Measurements from ENCODE around the gene FRAT2. TPM values are rescaled to one million over a fixed set of nuclear protein-coding genes. Genes with fewer than 3 reads are reported as not detected.
A peak's percentile ranks its signal among the peaks of the same experiment; 100 is the strongest.
"Not testable (repeated sequence)": the region's sequence is repeated elsewhere in the genome, so short reads cannot be mapped to it uniquely, and the experiment has no call there.

The FRAT2 gene
- total and polyA plus RNA-seq, 2 of the 13 experiments (the other 11 are each of a cell fraction or from before 2014, with no cell fraction given) = 7.2 to 14.1 TPM

- ATAC-seq; H3K27me3 ChIP-seq (ENCODE audit: control insufficient read depth in 1 of 2, insufficient read depth in 2 of 2, low read length in 2 of 2); H3K4me2 ChIP-seq (ENCODE audit: low read depth, low read length); H3K9me3 ChIP-seq (ENCODE audit: low read length); H2AFZ ChIP-seq (ENCODE audit: low read length); FAIRE-seq; H4K20me1 ChIP-seq (ENCODE audit: insufficient read depth, low read length); CTCF ChIA-PET (ENCODE audit: low intra/inter-chr PET ratio, low total read pairs); H3K36me3 ChIP-seq (replicated peaks in 1 of 2; ENCODE audit: control insufficient read depth in 1 of 2, insufficient read depth in 2 of 2, low read length in 2 of 2); H3K4me3 ChIP-seq (replicated peaks in 1 of 3; ENCODE audit: insufficient read depth in 1 of 3, low read depth in 2 of 3, low read length in 3 of 3); BruUV-seq (replicated peaks); H3K27ac ChIP-seq (ENCODE audit: extremely low read length, insufficient read depth, low read length); in situ Hi-C loops (cut with HindIII; ENCODE audit: extremely low pct_ligation_motif_present, low pct_unique_long_range_greater_than_20kb); POLR2A ChIA-PET; DNase-seq (ENCODE audit: low spot score); intact Hi-C loops (cut with micrococcal nuclease; ENCODE audit: unreplicated experiment); H3K9ac ChIP-seq (ENCODE audit: insufficient read depth, low read depth, low read length); H3K4me1 ChIP-seq (ENCODE audit: insufficient read depth, low read length); H3K79me2 ChIP-seq (ENCODE audit: insufficient read depth, low read length): not testable (repeated sequence)
- WGBS (ENCODE audit: low lambda C conversion rate) = 59% methylated on average over 6 of the region's 6 CpGs
Measured at GRCh38 chr10:97343664-97344063, 9.1 kb upstream of the FRAT2 start.

DNA sequence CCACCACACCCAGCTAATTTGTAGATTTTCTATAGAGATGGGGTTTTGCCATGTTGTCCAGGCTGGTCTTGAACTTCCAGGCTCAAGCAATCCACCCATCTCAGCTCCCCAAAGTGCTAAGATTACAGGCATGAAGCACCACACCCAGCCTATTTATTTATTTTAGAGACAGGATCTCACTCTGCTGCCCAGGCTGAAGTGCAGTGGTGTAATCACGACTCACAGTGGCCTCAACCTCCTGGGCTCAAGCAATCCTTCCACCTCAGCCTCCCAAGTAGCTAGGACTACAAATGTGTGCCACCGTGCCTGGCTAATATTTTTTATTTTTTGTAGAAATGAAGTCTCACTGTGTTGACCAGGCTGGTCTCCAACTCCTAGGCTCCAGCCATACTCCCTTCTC, 6.9 kb upstream of the FRAT2 start:
- H3K36me3 ChIP-seq (replicated peaks in 1 of 2; ENCODE audit: control insufficient read depth in 1 of 2, insufficient read depth in 2 of 2, low read length in 2 of 2) = no peaks in the 10 kb centered on the region
- intact Hi-C loops (cut with micrococcal nuclease; ENCODE audit: unreplicated experiment) (no loop called here), in situ Hi-C loops (cut with HindIII; ENCODE audit: extremely low pct_ligation_motif_present, low pct_unique_long_range_greater_than_20kb) (no loop called here)
- CTCF ChIA-PET (ENCODE audit: low intra/inter-chr PET ratio, low total read pairs) = no interaction called here
- POLR2A ChIA-PET = no interaction called here
- no peak for DNase-seq (ENCODE audit: low spot score)
- H3K27ac ChIP-seq (ENCODE audit: extremely low read length, insufficient read depth, low read length) = no peak overlapping the region
- no peaks in the 10 kb centered on the region for H3K9me3 ChIP-seq (ENCODE audit: low read length)
- no peaks in the 10 kb centered on the region for H3K79me2 ChIP-seq (ENCODE audit: insufficient read depth, low read length)
- FAIRE-seq = no peak
- BruUV-seq (replicated peaks) = no TSS peak
- no peak overlapping the region for H3K4me2 ChIP-seq (ENCODE audit: low read depth, low read length)
- no peak for ATAC-seq
- 25% methylated on average over 2 of the region's 2 CpGs for WGBS (ENCODE audit: low lambda C conversion rate)
- no peaks in the 10 kb centered on the region for H4K20me1 ChIP-seq (ENCODE audit: insufficient read depth, low read length)
- H2AFZ ChIP-seq (ENCODE audit: low read length) = no peak overlapping the region
- no peak overlapping the region for H3K9ac ChIP-seq (ENCODE audit: insufficient read depth, low read depth, low read length)
- H3K4me1 ChIP-seq (ENCODE audit: insufficient read depth, low read length) = peaks cover 11% of the 10 kb centered on the region
- TF ChIP-seq ERF (CRISPR knock-in tag; IDR thresholded peaks at IDR 0.05) (no peak), ISX (CRISPR knock-in tag; conservative IDR thresholded peaks at IDR 0.05) (no peak), HNRNPL (IDR thresholded peaks at IDR 0.05; ENCODE audit: low read depth, low read length) (no peak), ZNF776 (CRISPR knock-in tag; IDR thresholded peaks at IDR 0.05) (no peak), ZNF121 (CRISPR knock-in tag; IDR thresholded peaks at IDR 0.05) (peak; percentile 59), RFX5 (IDR thresholded peaks at IDR 0.05; ENCODE audit: low read depth, low read length) (no peak)
- TF ChIP-seq, protein P1, sequence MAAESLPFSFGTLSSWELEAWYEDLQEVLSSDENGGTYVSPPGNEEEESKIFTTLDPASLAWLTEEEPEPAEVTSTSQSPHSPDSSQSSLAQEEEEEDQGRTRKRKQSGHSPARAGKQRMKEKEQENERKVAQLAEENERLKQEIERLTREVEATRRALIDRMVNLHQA (CRISPR knock-in tag; IDR thresholded peaks at IDR 0.05) = no peak
- TF ChIP-seq, protein P2, sequence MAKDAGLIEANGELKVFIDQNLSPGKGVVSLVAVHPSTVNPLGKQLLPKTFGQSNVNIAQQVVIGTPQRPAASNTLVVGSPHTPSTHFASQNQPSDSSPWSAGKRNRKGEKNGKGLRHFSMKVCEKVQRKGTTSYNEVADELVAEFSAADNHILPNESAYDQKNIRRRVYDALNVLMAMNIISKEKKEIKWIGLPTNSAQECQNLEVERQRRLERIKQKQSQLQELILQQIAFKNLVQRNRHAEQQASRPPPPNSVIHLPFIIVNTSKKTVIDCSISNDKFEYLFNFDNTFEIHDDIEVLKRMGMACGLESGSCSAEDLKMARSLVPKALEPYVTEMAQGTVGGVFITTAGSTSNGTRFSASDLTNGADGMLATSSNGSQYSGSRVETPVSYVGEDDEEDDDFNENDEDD (CRISPR knock-in tag; IDR thresholded peaks at IDR 0.05; ENCODE audit: borderline replicate concordance) = no peak
- no peaks in the 10 kb centered on the region for H3K27me3 ChIP-seq (ENCODE audit: control insufficient read depth in 1 of 2, insufficient read depth in 2 of 2, low read length in 2 of 2)
- H3K4me3 ChIP-seq (replicated peaks in 1 of 3; ENCODE audit: insufficient read depth in 1 of 3, low read depth in 2 of 3, low read length in 3 of 3) = no peak overlapping the region
